GM10266 (cell line): ENCODE data around the gene SASH3.
A peak's percentile ranks its signal among the peaks of the same experiment; 100 is the strongest.

Experiments
- DNase-seq: peaks from one replicate; pipeline ENCODE4 v3.0.0; 2012; ENCODE audit errors: extremely low spot score
- CTCF ChIP-seq: IDR thresholded peaks from 2 replicates; pipeline ENCODE4 v1.5.1; 2012; ENCODE audit warnings: mild to moderate bottlenecking, low read depth; ENCODE audit not compliant: control insufficient read depth, insufficient read depth; ENCODE audit errors: missing control alignments

The SASH3 gene

DNA sequence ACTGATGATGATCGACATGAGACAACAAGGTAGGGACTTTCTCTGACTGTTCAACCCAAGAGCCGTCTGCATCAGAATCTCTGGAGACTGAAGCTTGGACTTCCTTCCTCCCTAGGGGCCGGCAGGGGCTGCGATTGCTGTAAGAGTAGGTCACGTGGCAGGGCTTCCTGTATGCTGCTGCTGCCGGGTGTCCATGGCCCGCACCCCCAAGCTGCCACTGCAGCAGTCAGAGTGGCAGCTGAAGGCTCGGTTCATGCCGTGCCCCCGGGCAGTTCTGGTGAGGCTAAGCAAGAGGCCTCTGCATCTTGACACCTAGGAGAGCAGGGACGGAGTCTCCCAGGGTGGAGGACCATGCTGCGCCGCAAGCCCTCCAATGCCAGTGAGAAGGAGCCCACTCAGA is at the start of gene SASH3:
Gene SASH3, plus strand, starts transcription at position 203 of the 400 bp plus-strand sequence. Its CDS starts 149 bp downstream, at position 352.
- DNase-seq: peak; percentile 24
- no peak for TF ChIP-seq CTCF

- no peak for DNase-seq
- TF ChIP-seq CTCF: no peak
Measured at GRCh38 chrX:129731228-129731627, 48.5 kb upstream of the SASH3 start.

DNA sequence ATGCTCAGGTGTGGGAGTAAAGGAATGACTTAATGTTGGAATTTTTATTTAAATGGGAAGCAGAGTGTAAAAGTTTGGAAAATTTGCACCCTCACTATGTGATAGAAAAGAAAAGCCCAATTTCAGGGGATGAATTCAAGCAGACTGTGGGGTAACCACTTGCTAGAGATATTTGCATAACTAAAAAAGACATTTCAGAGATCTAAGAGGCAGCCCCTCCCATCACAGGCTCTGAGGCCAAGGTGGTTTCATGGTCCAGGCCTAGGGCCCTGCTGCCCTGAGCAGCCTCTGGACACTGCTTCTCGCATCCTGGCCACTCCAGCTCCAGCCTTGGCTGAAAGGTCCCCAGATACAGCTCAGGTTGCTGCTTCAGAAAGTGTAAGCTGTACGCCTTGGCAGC is 46.9 kb upstream of the SASH3 start:
- no peak for DNase-seq
- TF ChIP-seq CTCF: no peak

- TF ChIP-seq CTCF: no peak
- DNase-seq: no peak
Measured at GRCh38 chrX:129733335-129733734, 46.4 kb upstream of the SASH3 start.

- TF ChIP-seq CTCF: no peak
- no peak for DNase-seq
Measured at GRCh38 chrX:129736491-129736890, 43.3 kb upstream of the SASH3 start.

DNA sequence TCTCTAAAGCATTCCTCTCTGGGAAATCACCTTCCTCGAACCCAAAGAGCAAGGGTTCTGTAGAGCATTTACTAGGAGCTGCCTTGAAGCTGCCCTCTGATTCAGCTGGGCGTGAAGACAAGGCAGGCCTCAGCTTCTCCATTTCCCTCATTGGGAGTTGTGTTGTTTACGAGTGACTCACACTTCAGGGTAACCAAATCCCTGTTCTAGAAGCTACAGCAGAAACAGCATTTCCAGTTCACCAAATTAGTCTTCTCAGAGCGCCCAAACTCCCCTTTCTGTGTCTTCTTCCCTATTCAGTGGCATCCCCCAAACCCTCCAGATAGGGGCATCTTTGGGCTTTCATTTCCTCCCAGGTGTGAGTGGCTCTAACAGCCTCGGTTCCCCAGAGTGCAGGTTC is 41.8 kb upstream of the SASH3 start:
- TF ChIP-seq CTCF: no peak
- no peak for DNase-seq

DNA sequence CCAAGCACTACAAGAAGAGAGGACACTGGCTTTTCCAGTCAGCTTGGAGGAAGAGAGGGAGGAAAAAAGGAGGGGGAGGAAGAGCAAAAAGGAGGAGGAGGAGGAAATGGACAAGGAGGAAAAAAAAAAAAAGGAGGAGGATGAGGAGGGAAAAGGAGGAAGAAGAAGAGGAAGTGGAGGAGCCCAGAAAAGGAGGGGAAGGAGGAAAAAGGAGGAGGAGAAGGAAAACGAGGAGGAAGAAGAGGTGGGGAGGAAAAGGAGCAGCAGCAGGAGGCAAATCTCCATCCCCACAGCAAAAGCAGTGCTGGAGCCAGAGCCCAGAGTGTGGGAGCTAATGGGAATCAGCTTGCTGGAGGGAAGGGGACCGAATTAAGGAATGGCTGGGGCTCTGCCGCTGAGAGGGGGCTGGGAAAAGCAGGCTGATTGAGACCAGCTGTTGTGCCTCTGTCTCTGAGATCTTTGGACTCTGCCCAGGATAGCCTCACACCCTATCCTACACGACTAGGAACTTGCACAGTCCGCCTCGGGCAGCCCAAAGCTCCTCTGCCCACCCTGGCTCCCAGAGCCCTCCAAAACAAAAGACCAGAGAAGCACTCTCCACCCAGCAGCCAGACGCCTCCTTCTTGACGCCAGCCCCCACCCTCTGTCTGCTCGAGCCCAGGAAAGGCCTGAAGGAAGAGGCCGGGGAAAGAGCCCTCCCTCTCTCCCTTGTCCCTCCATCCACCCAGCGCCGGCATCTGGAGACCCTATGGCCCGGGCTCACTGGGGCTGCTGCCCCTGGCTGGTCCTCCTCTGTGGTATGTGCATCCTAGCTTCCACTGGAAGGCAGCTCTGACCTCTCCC is 41.1 kb upstream of the SASH3 start, which contains the start of gene XPNPEP2:
Gene XPNPEP2, plus strand, starts transcription at position 514 of the 843 bp plus-strand sequence. Its CDS starts 235 bp downstream, at position 749.
- TF ChIP-seq CTCF: no peak
- no peak for DNase-seq
